HepG2 (cell line): Measurements from ENCODE around the gene FBXW5.

ENCODE experiments used
- CTCF ChIP-seq: sonication (generic); formaldehyde crosslinking; IDR thresholded peaks from 2 replicates; pipeline ENCODE4 v1.5.0; 2020; ENCODE audit warnings: mild to moderate bottlenecking, missing genetic modification reagents, moderate library complexity
- KIAA2018 ChIP-seq: sonication (generic); formaldehyde crosslinking; IDR thresholded peaks from 2 replicates; pipeline ENCODE4 v1.5.0; 2020; ENCODE audit warnings: mild to moderate bottlenecking, missing genetic modification reagents, borderline replicate concordance
- POLR2AphosphoS2 ChIP-seq: IDR thresholded peaks from 2 replicates; pipeline ENCODE4 v1.6.1; 2011; ENCODE audit warnings: low read depth, low read length, improper control_type of control experiment
- USF2 ChIP-seq, 2 experiments: sonication (generic) in 1 of 2; formaldehyde crosslinking in 1 of 2; IDR thresholded peaks; 2 replicates each; pipeline versions ENCODE4 v1.5.1 to v1.6.1; 2011 to 2020; ENCODE audit warnings: borderline replicate concordance in 1 of 2, low read depth in 1 of 2, low read length in 1 of 2, mild to moderate bottlenecking in 1 of 2, missing genetic modification reagents in 1 of 2, moderate library complexity in 1 of 2
- ZMYM4 ChIP-seq: sonication (generic); formaldehyde crosslinking; IDR thresholded peaks from 2 replicates; pipeline ENCODE4 v1.8.1; 2023; ENCODE audit warnings: mild to moderate bottlenecking, missing genetic modification reagents

- TF ChIP-seq USF2 (IDR thresholded peaks at IDR 0.05; ENCODE audit: low read depth, low read length) (no peak), USF2 (CRISPR knock-in tag; IDR thresholded peaks at IDR 0.05; ENCODE audit: borderline replicate concordance) (no peak), ZMYM4 (no peak), KIAA2018 (no peak), CTCF (CRISPR knock-in tag) (no peak), POLR2AphosphoS2 (no peak)
Observed at GRCh38 chr9:136978073-136978864, 33.7 kb upstream of the FBXW5 start.
